ENCODE data around the gene SIL1. TPM values are rescaled to one million over a fixed set of nuclear protein-coding genes. Genes with fewer than 3 reads are reported as not detected.

SIL1 gene
- total RNA-seq, 4 donors from 2014 or later = 20.3 to 39.2 (median 29.1) TPM

DNA sequence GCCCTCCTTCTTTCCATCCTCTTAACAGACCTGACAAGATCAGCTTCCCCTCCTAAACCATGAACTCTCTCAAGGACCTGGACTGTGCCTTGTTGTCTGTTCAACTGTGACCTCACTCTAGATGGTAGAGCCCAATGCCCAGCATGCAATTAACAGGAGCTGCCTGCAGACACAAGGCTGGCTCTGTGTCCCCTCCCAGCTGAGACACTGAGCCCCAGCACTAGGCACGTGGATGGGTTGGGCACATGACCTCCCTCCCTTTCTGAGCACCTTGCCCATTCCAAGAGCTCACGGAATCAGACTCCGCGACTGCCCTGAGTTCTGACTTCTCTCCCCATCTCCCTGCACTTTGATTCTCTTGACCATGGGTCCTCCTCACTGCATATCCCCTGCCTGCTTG, 229.6 kb downstream of the SIL1 start:
- Histone ChIP-seq H3K36me3 (no peaks in the 10 kb centered on the region), H3K4me1 (peaks cover 13 to 31% (median 23%) of the 10 kb centered on the region in 4 donors), H3K27me3 (no peaks in the 10 kb centered on the region), H3K27ac (replicated peaks in 1 of 4) (no peak overlapping the region), H3K9me3 (no peaks in the 10 kb centered on the region), H3K4me3 (no peak overlapping the region)
- intact Hi-C loops (cut with DNase I) = no loop called here
- TF ChIP-seq CTCF (IDR thresholded peaks at IDR 0.05) (no peak), EP300 (IDR thresholded peaks at IDR 0.05) (no peak)
- WGBS = 92% methylated on average over 4 of the region's 4 CpGs
- no peak for DNase-seq (ENCODE audit: extremely low spot score)

GRCh38 chr5:138967791-138968448, 230.2 kb downstream of the SIL1 start:
- intact Hi-C loops (cut with DNase I) = no loop called here
- no peak for DNase-seq (ENCODE audit: extremely low spot score)
- 77% methylated on average over 10 of the region's 10 CpGs for WGBS
- no peaks in the 10 kb centered on the region for H3K27me3 ChIP-seq
- no peak for TF ChIP-seq POLR2A (IDR thresholded peaks at IDR 0.05; ENCODE audit: low read depth)
- no peak for TF ChIP-seq CTCF (IDR thresholded peaks at IDR 0.05)
- no peak for TF ChIP-seq EP300 (IDR thresholded peaks at IDR 0.05)
- TF ChIP-seq POLR2AphosphoS5 (IDR thresholded peaks at IDR 0.05) = no peak
- H3K9me3 ChIP-seq = no peaks in the 10 kb centered on the region
- H3K36me3 ChIP-seq = no peaks in the 10 kb centered on the region
- no peak overlapping the region for H3K27ac ChIP-seq (replicated peaks in 1 of 4)
- no peak overlapping the region for H3K4me3 ChIP-seq
- peaks cover 10 to 24% (median 21%) of the 10 kb centered on the region in 4 donors for H3K4me1 ChIP-seq

DNA sequence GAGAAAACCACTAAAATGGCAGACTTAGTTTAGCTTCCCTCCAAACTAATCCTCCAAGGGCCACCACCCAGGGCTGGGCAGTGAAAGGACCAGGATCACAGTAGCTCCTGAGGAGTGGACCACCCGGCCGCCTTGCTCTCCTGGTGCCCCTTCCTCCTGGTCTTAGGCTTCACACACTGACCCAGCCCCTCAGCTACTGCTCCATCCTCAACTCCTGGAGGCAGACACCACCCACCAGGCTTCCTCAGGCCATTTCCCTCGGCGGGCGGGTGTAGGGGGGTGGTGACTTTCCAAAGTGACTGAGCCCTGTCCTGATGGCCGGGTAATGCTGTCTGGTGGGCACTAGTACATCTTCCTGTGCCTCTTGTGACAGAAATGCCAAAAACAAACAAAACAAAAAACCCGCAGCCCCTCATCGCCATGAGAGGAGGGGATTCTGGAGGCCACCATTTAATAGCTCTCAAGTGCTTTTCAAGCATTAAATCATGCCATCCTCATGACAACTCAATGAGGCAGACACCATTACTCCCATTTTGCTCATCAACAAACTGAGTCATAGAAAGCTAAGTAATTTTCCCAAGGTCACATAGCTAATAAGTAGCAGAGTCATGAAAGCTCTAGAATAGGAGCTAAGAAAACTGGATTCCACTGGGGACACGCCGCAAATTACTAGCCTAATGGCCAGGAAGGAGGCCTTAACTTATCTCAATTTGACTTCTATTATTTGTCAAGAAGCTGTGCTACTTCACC, 231.8 kb downstream of the SIL1 start:
- Histone ChIP-seq H3K4me1 (peaks cover 10 to 22% (median 15%) of the 10 kb centered on the region in 4 donors), H3K27ac (replicated peaks in 1 of 4) (no peak overlapping the region), H3K9me3 (no peaks in the 10 kb centered on the region), H3K27me3 (no peaks in the 10 kb centered on the region), H3K4me3 (no peak overlapping the region), H3K36me3 (no peaks in the 10 kb centered on the region)
- intact Hi-C loops (cut with DNase I) = no loop called here
- DNase-seq (ENCODE audit: extremely low spot score) = no peak
- TF ChIP-seq CTCF (IDR thresholded peaks at IDR 0.05) (no peak), POLR2A (IDR thresholded peaks at IDR 0.05; ENCODE audit: low read depth) (no peak), EP300 (IDR thresholded peaks at IDR 0.05) (no peak), POLR2AphosphoS5 (IDR thresholded peaks at IDR 0.05) (no peak)
- 100% methylated on average over 10 of the region's 10 CpGs for WGBS

DNA sequence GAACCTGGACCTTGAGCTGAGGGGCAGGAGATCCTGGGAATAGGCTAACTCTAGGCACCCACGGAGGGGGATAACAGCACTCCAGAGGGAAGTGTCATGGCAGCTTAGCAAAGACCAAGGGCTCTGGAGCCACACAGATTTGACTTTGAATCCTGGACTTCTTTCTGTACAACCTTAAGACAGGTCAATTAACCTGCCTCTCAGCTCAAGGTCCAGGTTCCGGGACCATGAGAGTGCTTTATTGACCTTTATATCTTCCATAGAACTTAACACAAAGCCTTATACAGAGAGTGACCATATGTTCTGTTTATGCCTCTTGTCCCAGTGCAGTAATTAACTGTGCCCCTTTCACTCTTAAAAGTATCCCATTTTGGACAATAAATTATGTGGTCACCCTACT, 232.5 kb downstream of the SIL1 start:
- intact Hi-C loops (cut with DNase I) = no loop called here
- WGBS = 100% methylated on average over 2 of the region's 2 CpGs
- TF ChIP-seq CTCF (IDR thresholded peaks at IDR 0.05) (no peak), POLR2A (IDR thresholded peaks at IDR 0.05; ENCODE audit: low read depth) (no peak), POLR2AphosphoS5 (IDR thresholded peaks at IDR 0.05) (no peak), EP300 (IDR thresholded peaks at IDR 0.05) (no peak)
- Histone ChIP-seq H3K27ac (replicated peaks in 1 of 4) (no peak overlapping the region), H3K4me1 (peaks cover 10 to 22% (median 14%) of the 10 kb centered on the region in 4 donors), H3K36me3 (no peaks in the 10 kb centered on the region), H3K4me3 (no peak overlapping the region), H3K27me3 (no peaks in the 10 kb centered on the region), H3K9me3 (no peaks in the 10 kb centered on the region)
- DNase-seq (ENCODE audit: extremely low spot score) = no peak

Measured in esophagus muscularis mucosa (tissue), 4 donors.